HG03039 (cell line): Measurements from ENCODE around the gene PEX3.

Experiments used
- ATAC-seq: cut with Tn5 transposase; IDR thresholded peaks from one replicate; pipeline ENCODE4 v1.9.1; 2021; ENCODE audit warnings: mild to moderate bottlenecking, moderate library complexity; ENCODE audit not compliant: unreplicated experiment

The PEX3 gene

GRCh38 chr6:143536866-143537691 is 86.5 kb downstream of the PEX3 start:
- ATAC-seq, result peak; percentile 51

- ATAC-seq, result no peak
Observed at GRCh38 chr6:143538374-143538773, 87.8 kb downstream of the PEX3 start.

DNA sequence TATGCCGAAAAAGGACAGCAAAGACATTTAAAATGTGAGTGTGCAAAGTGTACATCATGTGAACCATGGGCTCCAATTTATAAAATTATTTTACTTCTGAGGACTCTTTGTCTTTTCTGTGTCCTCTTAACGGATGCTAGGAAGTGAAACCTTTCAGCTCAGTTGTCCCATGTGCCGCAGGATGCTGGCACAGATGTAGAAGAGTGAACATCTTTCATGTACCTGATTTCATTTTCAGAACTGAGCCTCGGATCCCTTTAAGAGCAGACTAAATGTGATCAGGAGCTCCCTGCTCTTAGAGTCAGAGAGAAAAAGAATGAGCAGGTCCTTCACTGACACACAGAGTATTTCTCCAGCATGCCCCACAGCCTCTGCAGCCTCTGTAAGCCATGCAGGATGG is 88.5 kb downstream of the PEX3 start:
- ATAC-seq, result no peak

DNA sequence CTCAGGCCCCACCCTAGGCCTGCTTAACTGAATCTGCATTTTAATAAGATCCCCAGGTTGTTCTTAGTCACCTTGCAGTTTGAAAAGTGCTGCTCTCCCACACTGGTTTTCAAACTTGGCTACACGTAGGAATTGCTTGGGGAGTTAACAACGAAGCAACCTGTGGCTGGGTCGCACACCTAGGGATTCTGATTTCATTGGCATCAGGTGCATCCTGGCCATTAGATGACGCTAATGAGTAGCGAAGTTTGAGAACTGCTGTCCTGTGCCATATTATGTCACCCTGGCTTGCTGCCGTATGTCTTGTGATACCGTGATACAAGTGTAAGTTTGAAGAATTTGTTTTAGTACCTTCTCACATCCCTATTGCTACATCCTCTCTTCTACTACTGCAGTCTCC is 89.1 kb downstream of the PEX3 start:
- no peak for ATAC-seq

DNA sequence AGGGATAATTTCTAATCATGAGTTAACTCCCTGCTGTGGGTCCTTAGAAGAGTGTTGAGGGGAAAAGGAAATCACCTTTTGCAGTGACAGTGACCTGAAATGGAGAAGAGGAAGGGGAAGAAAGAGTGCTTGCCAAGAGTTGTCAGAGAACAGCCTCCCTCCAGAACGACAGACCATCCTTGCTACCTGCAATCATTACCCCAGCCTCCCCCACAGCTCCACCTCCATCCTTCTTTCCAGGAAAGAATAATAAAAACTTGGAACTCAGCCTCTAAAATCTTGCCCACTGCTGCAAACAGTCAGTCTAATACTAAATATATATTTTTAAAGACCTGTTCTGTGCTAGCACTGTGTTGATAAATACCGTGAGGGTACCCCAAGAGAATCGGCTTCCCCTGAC is 89.6 kb downstream of the PEX3 start:
- ATAC-seq, result no peak
